A673 (cell line): Measurements from ENCODE around the gene UBE2E1. TPM values are rescaled to one million over a fixed set of nuclear protein-coding genes. Genes with fewer than 3 reads are reported as not detected.
A peak's percentile ranks its signal among the peaks of the same experiment; 100 is the strongest.

ENCODE experiments used
- Bru-seq: library from RNA; stranded (reverse); fragments of 400-500 nt; gene quantifications from one replicate; lab custom pipeline; 2021; lab: Mats Ljungman, UMichigan
- BruChase-seq, 2 experiments: library from RNA; stranded (reverse); fragments of 400-500 nt; gene quantifications; one replicate each; lab custom pipeline; 2021; lab: Mats Ljungman, UMichigan
- BruUV-seq: library from RNA; stranded (reverse); fragments of 400-500 nt; replicated peaks from 2 replicates; lab custom pipeline; 2021; lab: Mats Ljungman, UMichigan
- CTCF ChIA-PET: fragments of 300-600 bp; sonication (Branson Sonifier 250); formaldehyde crosslinking; loops from one replicate; lab custom pipeline; 2022; ENCODE audit warnings: antibody characterized with exemption; lab: Charles Lee
- POLR2A ChIA-PET: fragments of 300-600 bp; sonication (Branson Sonifier 250); formaldehyde crosslinking; loops from one replicate; lab custom pipeline; 2022; ENCODE audit warnings: antibody characterized with exemption; ENCODE audit not compliant: low non-redundant PET; lab: Charles Lee
- DNase-seq: peaks from one replicate; pipeline ENCODE4 v3.0.0-alpha.2; 2015; ENCODE audit warnings: low spot score
- H3K27ac ChIP-seq: fragments of 200-600 bp; sonication (generic); 2 replicates; pipeline ENCODE4 v1.5.1; 2016; ENCODE audit warnings: mixed run types, low read depth, mild to moderate bottlenecking, mixed read lengths, antibody characterized with exemption, low read length; ENCODE audit not compliant: poor library complexity, severe bottlenecking
- H3K27me3 ChIP-seq: fragments of 200-600 bp; sonication (generic); replicated peaks from 2 replicates; pipeline ENCODE4 v1.6.1; 2017; ENCODE audit warnings: mixed run types, low read depth, mild to moderate bottlenecking, mixed read lengths, antibody characterized with exemption, low read length; ENCODE audit not compliant: insufficient read depth, poor library complexity
- H3K36me3 ChIP-seq: fragments of 200-600 bp; sonication (generic); 2 replicates; pipeline ENCODE4 v1.6.1; 2016; ENCODE audit warnings: mixed run types, mild to moderate bottlenecking, mixed read lengths, antibody characterized with exemption, low read length; ENCODE audit not compliant: insufficient read depth, poor library complexity, severe bottlenecking
- H3K4me1 ChIP-seq: fragments of 200-600 bp; sonication (generic); 2 replicates; pipeline ENCODE4 v1.6.1; 2017; ENCODE audit warnings: mixed run types, mild to moderate bottlenecking, mixed read lengths, antibody characterized with exemption, low read length; ENCODE audit not compliant: insufficient read depth, poor library complexity, severe bottlenecking
- H3K4me3 ChIP-seq: fragments of 200-600 bp; sonication (generic); 2 replicates; pipeline ENCODE4 v1.5.1; 2016; ENCODE audit warnings: low read depth, mixed run types, mild to moderate bottlenecking, mixed read lengths, low read length; ENCODE audit not compliant: poor library complexity, severe bottlenecking
- H3K9me3 ChIP-seq: fragments of 200-600 bp; sonication (generic); 2 replicates; pipeline ENCODE4 v1.6.1; 2016; ENCODE audit warnings: mixed run types, low read depth, mild to moderate bottlenecking, mixed read lengths, antibody characterized with exemption, low read length; ENCODE audit not compliant: poor library complexity, severe bottlenecking
- EZH2 ChIP-seq: fragments of 200-600 bp; sonication (generic); IDR thresholded peaks from 2 replicates; pipeline ENCODE4 v1.6.1; 2017; ENCODE audit warnings: borderline replicate concordance, low read depth, mild to moderate bottlenecking, mixed read lengths, antibody characterized with exemption, low read length; ENCODE audit not compliant: poor library complexity, severe bottlenecking
- intact Hi-C: fragments of 100-400 bp; cut with micrococcal nuclease; formaldehyde crosslinking; loops from one replicate; pipeline ENCODE4 v1.10.0; 2022; ENCODE audit not compliant: unreplicated experiment
- long read RNA-seq: library from polyadenylated mRNA; stranded (forward); transcript quantifications from one replicate; pipeline ENCODE4 v2.0.0, GENCODE V29; 2022
- total RNA-seq: library from RNA; stranded (reverse); gene quantifications from 2 replicates; pipeline ENCODE4 v1.2.3, GENCODE V29; 2021
- TF ChIP-seq, protein P1 (sequence below): fragments of 300-800, 200-600 bp; sonication (generic); conservative IDR thresholded peaks from 2 replicates; pipeline ENCODE4 v1.5.1; 2017; ENCODE audit warnings: low read depth, mild to moderate bottlenecking, antibody characterized with exemption, low read length, moderate library complexity, mixed read lengths

Gene UBE2E1
- total RNA-seq (144 and 152 TPM in 2 replicates), Bru-seq, nascent RNA (percentile 93 among the genes with signal in this experiment), BruChase-seq, experiment 1, labeled RNA remaining after a 2-hour chase (percentile 93 among the genes with signal in this experiment), BruChase-seq, experiment 2, labeled RNA remaining after a 6-hour chase (percentile 92 among the genes with signal in this experiment)
- long read RNA-seq, partial matches to known transcripts: 2 of 24 reads
- long read RNA-seq, other reads (novel, unspliced or antisense): 18 of 24 reads

GRCh38 chr3:23805633-23806533, at the start of gene UBE2E1:
UBE2E1 (plus strand) TSS chr3:23805955; CDS start chr3:23807270, 1,315 bp downstream.
- Histone ChIP-seq H3K9me3 (no peaks in the 10 kb centered on the region), H3K27ac (peak within 1 kb of the TSS; percentile 91), H3K27me3 (no peaks in the 10 kb centered on the region), H3K36me3 (peaks cover 18% of the 10 kb centered on the region), H3K4me1 (peaks cover 25% of the 10 kb centered on the region), H3K4me3 (peak within 1 kb of the TSS; percentile 91)
- ChIA-PET CTCF (interaction anchor here (0.7 kb wide), 1 partner anchor 51 kb away, joined by 5 read pairs; no protein-coding TSS in a partner anchor), POLR2A (no interaction called here)
- DNase-seq: peak; percentile 77
- intact Hi-C loops: no loop called here
- BruUV-seq: no TSS peak
- no peak for TF ChIP-seq EZH2
- TF ChIP-seq, protein P1, sequence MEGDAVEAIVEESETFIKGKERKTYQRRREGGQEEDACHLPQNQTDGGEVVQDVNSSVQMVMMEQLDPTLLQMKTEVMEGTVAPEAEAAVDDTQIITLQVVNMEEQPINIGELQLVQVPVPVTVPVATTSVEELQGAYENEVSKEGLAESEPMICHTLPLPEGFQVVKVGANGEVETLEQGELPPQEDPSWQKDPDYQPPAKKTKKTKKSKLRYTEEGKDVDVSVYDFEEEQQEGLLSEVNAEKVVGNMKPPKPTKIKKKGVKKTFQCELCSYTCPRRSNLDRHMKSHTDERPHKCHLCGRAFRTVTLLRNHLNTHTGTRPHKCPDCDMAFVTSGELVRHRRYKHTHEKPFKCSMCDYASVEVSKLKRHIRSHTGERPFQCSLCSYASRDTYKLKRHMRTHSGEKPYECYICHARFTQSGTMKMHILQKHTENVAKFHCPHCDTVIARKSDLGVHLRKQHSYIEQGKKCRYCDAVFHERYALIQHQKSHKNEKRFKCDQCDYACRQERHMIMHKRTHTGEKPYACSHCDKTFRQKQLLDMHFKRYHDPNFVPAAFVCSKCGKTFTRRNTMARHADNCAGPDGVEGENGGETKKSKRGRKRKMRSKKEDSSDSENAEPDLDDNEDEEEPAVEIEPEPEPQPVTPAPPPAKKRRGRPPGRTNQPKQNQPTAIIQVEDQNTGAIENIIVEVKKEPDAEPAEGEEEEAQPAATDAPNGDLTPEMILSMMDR: no peak

GRCh38 chr3:23756206-23756840, 49.4 kb upstream of the UBE2E1 start:
- intact Hi-C loops: no loop called here

More at GRCh38 chr3:23756206-23756840, 49.4 kb upstream of the UBE2E1 start:
- POLR2A ChIA-PET: interaction anchor here (0.6 kb wide), 1 partner anchor 25 kb away, joined by 3 read pairs; no protein-coding TSS in a partner anchor
- H3K27ac ChIP-seq: no peak overlapping the region
- no peak overlapping the region for H3K4me3 ChIP-seq
- H3K9me3 ChIP-seq: no peaks in the 10 kb centered on the region
- TF ChIP-seq, protein P1: no peak
- TF ChIP-seq EZH2: no peak
- BruUV-seq: no TSS peak
- no peaks in the 10 kb centered on the region for H3K27me3 ChIP-seq
- CTCF ChIA-PET: no interaction called here
- H3K36me3 ChIP-seq: no peaks in the 10 kb centered on the region
- H3K4me1 ChIP-seq: peaks cover 2% of the 10 kb centered on the region
- DNase-seq: no peak
